Measurements from ENCODE around the gene PLEKHM2.

DNA sequence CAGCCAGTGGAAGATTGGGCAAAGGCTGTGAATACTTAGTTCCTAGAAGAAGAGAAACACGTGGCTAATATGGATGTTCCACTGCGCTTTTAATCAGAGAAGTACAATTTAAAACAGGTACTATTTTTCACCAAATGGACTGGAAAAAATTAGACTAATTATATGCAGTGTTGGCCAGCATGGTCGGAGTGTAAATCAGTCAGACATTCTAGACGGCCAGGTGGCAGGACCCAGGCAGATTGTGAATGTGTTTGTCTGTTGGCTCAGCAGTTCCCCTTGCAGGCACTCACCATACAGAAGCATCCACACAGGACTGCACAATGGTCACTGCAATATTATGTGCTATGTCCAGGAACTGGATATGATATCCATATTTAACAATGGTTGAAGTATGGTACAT lies 28.0 kb downstream of the PLEKHM2 start:
- TF ChIP-seq ZNF565 (CRISPR knock-in tag; conservative IDR thresholded peaks at IDR 0.05; ENCODE audit: low read depth) (no peak), ZNF70 (CRISPR knock-in tag; IDR thresholded peaks at IDR 0.05) (no peak), CSRNP3 (CRISPR knock-in tag; IDR thresholded peaks at IDR 0.05) (no peak), CSDC2 (CRISPR knock-in tag; IDR thresholded peaks at IDR 0.05) (no peak), ARNTL (CRISPR knock-in tag; IDR thresholded peaks at IDR 0.05; ENCODE audit: borderline replicate concordance, low read depth) (no peak), PATZ1 (CRISPR knock-in tag; IDR thresholded peaks at IDR 0.05; ENCODE audit: borderline replicate concordance) (no peak)
